ENCODE results near the gene PLA2G4A. TPM values are rescaled to one million over a fixed set of nuclear protein-coding genes. Genes with fewer than 3 reads are reported as not detected.
A peak's percentile ranks its signal among the peaks of the same experiment; 100 is the strongest.
"Not testable (repeated sequence)": the region's sequence is repeated elsewhere in the genome, so short reads cannot be mapped to it uniquely, and the experiment has no call there.

Gene PLA2G4A
- total RNA-seq, 2 donors from 2014 or later: 4.9 to 5.7 TPM

DNA sequence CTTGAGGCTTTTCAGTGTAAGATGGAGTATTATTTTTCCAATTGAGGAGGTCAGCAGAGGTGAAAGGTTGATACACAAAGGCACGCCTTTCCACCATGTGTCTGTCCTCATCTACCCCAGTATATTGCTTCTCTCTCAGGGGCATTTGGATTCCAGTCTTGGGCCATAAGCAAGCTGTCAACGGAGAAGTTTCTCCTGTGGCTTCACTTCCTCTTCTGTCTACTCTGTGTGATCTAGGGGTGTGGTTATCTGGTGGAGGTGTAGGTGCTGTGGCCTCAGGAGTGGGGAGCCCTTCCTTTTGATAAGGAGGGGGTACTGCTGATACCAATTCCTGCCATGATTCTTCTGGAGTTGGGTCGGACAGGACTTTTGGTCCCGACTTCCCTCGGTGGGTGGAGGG is 92.6 kb downstream of the PLA2G4A start:
- ATAC-seq (replicated peaks in 1 of 2); H3K4me1 Mint-ChIP-seq (ENCODE audit: low read depth); DNase-seq; H3K4me3 Mint-ChIP-seq; H3K27ac Mint-ChIP-seq; H3K36me3 Mint-ChIP-seq (ENCODE audit: insufficient read depth in 2 of 2); H3K27me3 Mint-ChIP-seq (ENCODE audit: low read depth); H3K9me3 Mint-ChIP-seq: not testable (repeated sequence)

DNA sequence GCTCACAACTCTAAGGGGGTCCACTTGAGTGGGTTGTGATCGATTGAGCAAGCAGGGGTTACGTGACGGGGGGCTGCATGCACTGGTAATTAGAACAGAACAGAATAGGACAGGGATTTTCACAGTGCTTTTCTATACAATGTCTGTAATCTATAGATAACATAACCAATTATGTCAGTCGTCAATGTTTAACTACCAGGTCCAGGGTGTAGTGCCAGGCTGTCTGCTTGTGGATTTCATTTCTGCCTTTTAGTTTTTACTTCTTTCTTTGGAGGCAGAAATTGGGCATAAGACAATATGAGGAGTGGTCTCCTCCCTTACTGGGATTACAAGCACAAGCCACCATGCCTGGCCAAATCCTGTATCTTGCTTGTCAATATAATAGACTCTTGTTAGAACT is 94.1 kb downstream of the PLA2G4A start:
- H3K36me3 Mint-ChIP-seq (ENCODE audit: insufficient read depth in 2 of 2); ATAC-seq (replicated peaks in 1 of 2); H3K9me3 Mint-ChIP-seq: not testable (repeated sequence)

DNA sequence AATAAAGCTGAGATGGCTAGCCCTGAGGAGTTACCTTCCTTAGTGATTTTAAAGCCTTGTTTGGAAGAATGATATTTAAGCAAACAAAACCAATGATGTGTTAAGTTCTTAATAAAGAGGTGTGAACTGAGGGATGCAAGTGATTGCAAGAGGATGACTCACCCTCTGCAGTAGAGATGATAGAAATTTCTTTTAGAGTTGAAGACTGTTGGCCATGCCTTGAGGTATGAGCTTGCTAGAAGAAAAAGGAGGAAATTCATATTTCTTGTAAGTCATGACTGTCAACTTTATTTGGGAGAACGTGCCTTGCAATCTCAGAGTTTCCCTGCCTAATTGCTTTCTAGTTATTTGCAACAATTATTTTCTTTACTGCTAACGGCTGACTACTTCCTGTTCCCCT is 94.7 kb downstream of the PLA2G4A start:
- Mint-ChIP-seq H3K4me3 (no peak overlapping the region), H3K4me1 (ENCODE audit: low read depth) (no peaks in the 10 kb centered on the region), H3K36me3 (ENCODE audit: insufficient read depth in 2 of 2) (peaks cover 2 to 7% of the 10 kb centered on the region in 2 donors), H3K9me3 (peaks cover 2 to 4% of the 10 kb centered on the region in 2 donors), H3K27ac (no peak overlapping the region), H3K27me3 (ENCODE audit: low read depth) (no peaks in the 10 kb centered on the region)
- ATAC-seq (replicated peaks in 1 of 2): no peak
- no peak for DNase-seq

More for the DNA sequence above, 94.1 kb downstream of the PLA2G4A start:
- H3K27ac Mint-ChIP-seq; H3K27me3 Mint-ChIP-seq (ENCODE audit: low read depth); H3K4me3 Mint-ChIP-seq; DNase-seq; H3K4me1 Mint-ChIP-seq (ENCODE audit: low read depth): not testable (repeated sequence)

DNA sequence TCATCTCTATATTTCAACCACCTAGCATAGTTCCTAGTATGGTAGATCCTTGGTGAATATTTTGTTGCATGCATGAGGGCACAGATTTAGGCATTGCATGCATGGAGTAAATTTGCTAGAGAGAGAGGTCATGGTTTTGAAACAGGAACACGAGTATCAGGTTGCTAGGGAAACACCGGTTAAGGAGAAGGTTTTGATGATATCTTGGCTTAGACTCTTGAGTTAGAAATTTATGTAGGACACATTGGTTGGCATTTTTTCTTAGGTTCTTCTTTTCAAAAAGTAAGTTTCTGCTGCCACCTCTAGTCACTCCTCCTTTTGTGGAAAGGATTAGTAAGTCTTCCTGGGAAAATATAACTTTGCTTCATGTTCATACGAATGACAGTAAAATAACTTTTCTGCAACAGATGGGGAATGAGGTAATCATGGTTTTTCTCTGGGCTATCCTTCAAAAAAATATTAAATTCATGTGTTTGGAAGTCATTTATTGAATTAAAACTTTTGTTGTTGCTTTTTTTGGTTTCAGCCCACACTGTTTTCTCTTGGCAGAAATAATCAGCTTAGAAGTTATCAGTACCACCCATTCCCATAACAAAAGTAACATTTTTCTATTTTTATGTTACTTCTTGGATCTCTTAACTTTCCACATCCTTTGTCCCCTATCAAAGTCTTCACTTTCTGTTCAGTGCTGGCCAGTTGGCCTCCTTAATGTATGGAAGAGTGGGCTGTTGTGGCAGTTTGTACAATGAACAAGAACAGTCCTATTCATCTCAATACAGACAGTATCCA is 97.3 kb downstream of the PLA2G4A start:
- H3K4me3 Mint-ChIP-seq: no peak overlapping the region
- H3K27ac Mint-ChIP-seq: no peak overlapping the region
- DNase-seq (no peak), ATAC-seq (replicated peaks in 1 of 2) (no peak)
- H3K4me1 Mint-ChIP-seq (ENCODE audit: low read depth): no peaks in the 10 kb centered on the region
- H3K27me3 Mint-ChIP-seq (ENCODE audit: low read depth): no peaks in the 10 kb centered on the region
- H3K9me3 Mint-ChIP-seq: peaks cover 2 to 4% of the 10 kb centered on the region in 2 donors
- H3K36me3 Mint-ChIP-seq (ENCODE audit: insufficient read depth in 2 of 2): peaks cover 2 to 7% of the 10 kb centered on the region in 2 donors

DNA sequence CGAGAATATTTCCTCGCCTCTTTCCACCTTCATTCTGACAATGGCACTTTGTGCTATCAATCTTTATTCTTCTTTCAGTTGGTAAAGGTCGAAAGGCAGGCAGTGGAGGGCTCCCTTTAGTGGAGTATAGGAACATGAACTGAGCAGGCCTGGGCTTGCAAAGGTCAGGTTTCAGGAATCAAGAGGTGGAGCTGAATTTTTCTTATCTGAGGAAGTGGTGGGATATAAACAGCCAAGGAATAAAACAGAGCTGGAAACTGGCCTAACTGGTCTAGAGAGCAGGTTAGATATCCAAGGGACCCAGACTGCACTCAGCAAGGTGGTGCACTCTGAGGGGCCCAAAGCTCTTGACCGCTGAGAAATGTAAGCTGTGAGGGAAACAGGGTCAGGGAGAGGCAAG is 99.1 kb downstream of the PLA2G4A start:
- ATAC-seq (replicated peaks in 1 of 2) (no peak), DNase-seq (no peak)
- Mint-ChIP-seq H3K36me3 (ENCODE audit: insufficient read depth in 2 of 2) (peaks cover 0 to 5% of the 10 kb centered on the region in 2 donors), H3K4me1 (ENCODE audit: low read depth) (no peaks in the 10 kb centered on the region), H3K4me3 (no peak overlapping the region), H3K9me3 (peaks cover 0 to 2% of the 10 kb centered on the region in 2 donors), H3K27me3 (ENCODE audit: low read depth) (no peaks in the 10 kb centered on the region), H3K27ac (no peak overlapping the region)

DNA sequence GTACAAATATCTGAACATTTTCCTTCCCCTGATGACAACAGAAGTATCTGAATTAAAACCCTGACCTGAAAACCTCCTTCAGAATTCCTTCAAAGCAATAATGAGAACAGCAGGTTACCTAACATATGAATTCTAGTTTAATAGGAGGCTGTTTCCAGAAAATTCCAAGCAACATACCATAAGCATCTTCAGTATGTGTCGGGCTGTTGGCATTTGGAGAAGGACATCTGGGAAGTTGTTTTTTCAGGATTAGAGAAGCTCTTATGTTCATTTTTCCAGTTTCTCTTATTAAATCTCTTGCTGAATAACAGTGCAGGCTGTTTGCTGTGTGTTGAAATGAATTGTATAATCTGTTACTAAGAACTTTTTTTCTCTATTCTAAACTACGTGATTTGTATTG is 101.5 kb downstream of the PLA2G4A start:
- Mint-ChIP-seq H3K27me3 (ENCODE audit: low read depth) (no peaks in the 10 kb centered on the region), H3K9me3 (no peaks in the 10 kb centered on the region), H3K36me3 (ENCODE audit: insufficient read depth in 2 of 2) (peaks cover 0 to 2% of the 10 kb centered on the region in 2 donors), H3K4me1 (ENCODE audit: low read depth) (no peaks in the 10 kb centered on the region), H3K27ac (no peak overlapping the region), H3K4me3 (no peak overlapping the region)
- DNase-seq (no peak), ATAC-seq (replicated peaks in 1 of 2) (no peak)

DNA sequence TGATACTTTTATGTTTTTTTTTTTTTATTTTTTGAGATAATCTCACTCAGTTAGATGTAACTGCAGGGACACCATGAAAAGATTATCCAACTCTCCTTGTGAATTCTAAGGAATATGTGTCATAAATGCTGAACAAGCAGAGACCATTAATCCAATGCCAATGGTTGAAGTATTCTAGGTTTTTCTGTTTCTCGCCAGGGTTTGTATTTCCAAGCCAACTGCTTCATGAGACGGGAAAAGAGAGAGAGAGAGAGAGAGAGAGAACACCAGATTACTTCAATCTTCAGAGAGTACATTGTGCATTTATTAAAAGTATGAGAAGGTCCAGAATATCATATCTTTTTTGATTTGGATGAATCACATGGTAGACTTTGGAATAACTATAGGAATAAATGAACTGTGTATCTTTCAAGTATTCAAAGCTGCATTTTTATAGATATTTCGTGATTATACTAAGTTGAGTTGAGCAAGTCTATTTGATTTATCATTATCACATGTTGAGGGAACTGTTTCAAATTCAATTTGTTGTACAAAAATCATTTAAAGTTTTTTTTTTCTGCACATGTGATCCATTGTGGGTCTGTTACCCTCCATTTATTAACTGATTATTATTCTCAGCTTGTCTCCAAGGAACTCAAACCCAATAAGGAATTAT is 108.4 kb downstream of the PLA2G4A start:
- H3K4me3 Mint-ChIP-seq: no peak overlapping the region
- no peaks in the 10 kb centered on the region for H3K4me1 Mint-ChIP-seq (ENCODE audit: low read depth)
- DNase-seq: no peak
- no peak overlapping the region for H3K27ac Mint-ChIP-seq
- ATAC-seq (replicated peaks in 1 of 2): no peak
- no peaks in the 10 kb centered on the region for H3K27me3 Mint-ChIP-seq (ENCODE audit: low read depth)
- H3K9me3 Mint-ChIP-seq: no peaks in the 10 kb centered on the region
- H3K36me3 Mint-ChIP-seq (ENCODE audit: insufficient read depth in 2 of 2): no peaks in the 10 kb centered on the region

DNA sequence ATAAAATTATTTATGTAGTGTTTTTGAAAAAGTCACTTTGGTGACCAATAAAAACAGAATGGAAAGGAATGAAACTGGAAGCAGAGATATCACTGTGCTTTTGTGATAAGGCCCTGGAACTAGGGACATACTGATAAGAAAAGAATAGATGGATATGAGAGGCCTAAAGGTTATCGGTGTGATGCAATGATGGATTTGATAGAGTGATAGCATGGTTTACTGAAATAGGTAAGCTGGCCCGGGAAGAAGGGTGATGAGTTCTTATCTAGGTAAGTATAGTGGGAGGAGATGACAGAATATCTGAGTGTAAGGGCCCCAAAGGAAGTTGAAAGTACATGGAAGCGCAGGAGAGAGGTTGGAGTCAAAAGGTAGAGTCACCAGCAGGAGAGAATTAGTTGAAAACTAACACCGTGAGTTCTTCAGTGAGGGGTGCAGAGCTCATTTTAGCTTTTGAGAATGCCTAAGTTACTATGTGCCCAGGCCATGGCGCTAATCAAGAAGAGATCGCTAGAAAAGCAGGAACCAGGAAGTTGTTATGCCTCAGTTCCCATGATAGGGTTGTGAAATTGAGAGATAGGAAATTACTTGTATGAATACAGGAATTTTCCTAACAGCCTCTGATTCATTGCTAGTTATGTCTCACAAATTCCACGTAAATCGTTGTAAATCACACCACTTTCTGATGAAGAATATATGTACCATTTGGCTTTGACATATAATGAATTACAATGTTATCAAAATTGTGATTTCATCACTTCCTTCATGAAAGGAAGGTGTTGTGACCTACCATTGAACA is 115.3 kb downstream of the PLA2G4A start:
- Mint-ChIP-seq H3K27me3 (ENCODE audit: low read depth) (peaks cover 6% of the 10 kb centered on the region), H3K27ac (no peak overlapping the region), H3K36me3 (ENCODE audit: insufficient read depth in 2 of 2) (peaks cover 0 to 4% of the 10 kb centered on the region in 2 donors), H3K9me3 (peaks cover 0 to 2% of the 10 kb centered on the region in 2 donors), H3K4me3 (no peak overlapping the region), H3K4me1 (ENCODE audit: low read depth) (peaks cover 5% of the 10 kb centered on the region)
- ATAC-seq (replicated peaks in 1 of 2) (no peak), DNase-seq (no peak)

DNA sequence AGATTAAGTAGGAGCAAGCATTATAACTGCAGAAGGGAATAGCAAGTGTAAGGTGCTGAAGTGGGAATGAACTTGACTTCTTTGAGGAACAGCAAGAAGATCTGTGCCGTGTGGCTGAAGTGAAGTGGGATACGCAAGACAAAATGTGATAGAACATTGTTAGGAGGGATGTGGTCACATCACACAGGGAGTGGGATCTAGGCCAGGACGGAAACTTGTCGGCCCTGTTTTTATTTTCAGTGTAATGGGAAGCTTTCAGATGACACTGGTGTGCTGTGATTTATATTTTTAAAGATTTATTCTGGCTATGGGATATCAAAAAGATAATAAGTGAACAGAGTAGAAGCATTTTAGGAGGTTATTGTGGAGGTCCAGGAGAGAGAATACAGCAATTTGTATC is 116.4 kb downstream of the PLA2G4A start:
- H3K9me3 Mint-ChIP-seq: peaks cover 0 to 2% of the 10 kb centered on the region in 2 donors
- no peak overlapping the region for H3K27ac Mint-ChIP-seq
- DNase-seq (no peak), ATAC-seq (replicated peaks in 1 of 2) (no peak)
- H3K4me3 Mint-ChIP-seq: no peak overlapping the region
- H3K36me3 Mint-ChIP-seq (ENCODE audit: insufficient read depth in 2 of 2): peaks cover 0 to 5% of the 10 kb centered on the region in 2 donors
- H3K27me3 Mint-ChIP-seq (ENCODE audit: low read depth): peaks cover 6% of the 10 kb centered on the region
- peaks cover 5% of the 10 kb centered on the region for H3K4me1 Mint-ChIP-seq (ENCODE audit: low read depth)

DNA sequence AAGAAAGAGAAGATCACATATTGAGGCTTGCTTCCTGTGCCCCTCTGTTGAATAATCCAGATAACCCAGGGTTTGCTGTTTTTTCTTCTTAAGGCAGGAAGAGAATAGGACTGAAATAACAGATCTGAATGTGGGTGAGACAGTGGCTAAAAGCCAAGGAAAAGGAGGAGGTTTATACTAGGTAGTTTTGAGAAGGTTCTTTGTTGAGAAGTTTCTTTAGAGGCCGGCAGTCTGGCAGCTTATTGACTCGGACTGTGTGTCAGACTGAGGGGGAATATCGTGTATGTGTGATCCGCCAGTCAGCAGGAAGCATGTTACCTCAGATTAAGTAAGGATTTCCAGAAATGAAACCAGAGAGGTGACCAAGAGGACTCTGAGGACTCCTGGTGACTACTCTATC is 119.8 kb downstream of the PLA2G4A start:
- H3K4me3 Mint-ChIP-seq: no peak overlapping the region
- DNase-seq: no peak
- H3K27me3 Mint-ChIP-seq (ENCODE audit: low read depth): peaks cover 6% of the 10 kb centered on the region
- peaks cover 5% of the 10 kb centered on the region for H3K4me1 Mint-ChIP-seq (ENCODE audit: low read depth)
- H3K9me3 Mint-ChIP-seq: peaks cover 0 to 2% of the 10 kb centered on the region in 2 donors
- ATAC-seq (replicated peaks in 1 of 2): no peak
- peaks cover 0 to 5% of the 10 kb centered on the region in 2 donors for H3K36me3 Mint-ChIP-seq (ENCODE audit: insufficient read depth in 2 of 2)
- peak overlapping the region; percentile 33 for H3K27ac Mint-ChIP-seq

DNA sequence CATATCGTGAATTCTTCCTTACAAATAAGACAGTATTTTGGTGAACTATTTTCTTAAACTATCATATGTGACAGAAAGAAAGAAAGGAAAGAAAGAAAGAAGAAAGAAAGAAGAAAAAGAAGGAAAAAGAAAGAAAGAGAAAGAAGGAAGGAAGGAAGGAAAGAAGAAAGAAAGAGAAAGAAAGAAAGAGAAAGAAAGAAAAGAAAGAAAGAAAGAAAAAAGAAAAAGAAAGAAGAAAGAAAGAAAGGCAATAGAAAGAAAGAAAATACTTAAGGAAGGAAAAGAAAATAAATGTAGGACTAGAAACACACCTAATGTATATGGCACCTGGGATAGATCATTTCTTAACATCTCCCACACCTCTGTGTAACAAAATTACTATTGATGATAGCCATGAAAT is 120.4 kb downstream of the PLA2G4A start:
- H3K4me3 Mint-ChIP-seq: no peak overlapping the region
- H3K27ac Mint-ChIP-seq: peak overlapping the region; percentile 94
- no peak for ATAC-seq (replicated peaks in 1 of 2)
- H3K9me3 Mint-ChIP-seq: no peaks in the 10 kb centered on the region
- no peaks in the 10 kb centered on the region for H3K27me3 Mint-ChIP-seq (ENCODE audit: low read depth)
- H3K4me1 Mint-ChIP-seq (ENCODE audit: low read depth): no peaks in the 10 kb centered on the region
- H3K36me3 Mint-ChIP-seq (ENCODE audit: insufficient read depth in 2 of 2): peaks cover 0 to 3% of the 10 kb centered on the region in 2 donors
- DNase-seq: no peak

DNA sequence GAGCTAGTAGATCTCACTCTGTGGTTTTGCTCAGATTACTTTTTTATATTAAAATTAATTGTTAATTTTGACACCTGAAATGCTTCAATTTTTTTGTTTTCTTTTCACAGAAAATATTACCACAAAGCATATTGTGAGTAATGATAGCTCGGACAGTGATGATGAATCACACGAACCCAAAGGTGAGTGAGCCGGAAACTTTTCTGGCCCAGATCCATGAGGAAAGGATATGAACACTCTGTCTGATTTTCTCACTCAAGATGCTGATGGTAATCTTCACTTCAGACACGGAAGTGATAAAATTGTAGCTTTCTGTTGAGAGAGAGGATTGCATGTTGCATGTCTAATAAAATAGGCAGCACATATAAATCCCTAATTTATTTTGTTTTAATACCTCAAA is 121.8 kb downstream of the PLA2G4A start:
- H3K4me1 Mint-ChIP-seq (ENCODE audit: low read depth): no peaks in the 10 kb centered on the region
- no peak for ATAC-seq (replicated peaks in 1 of 2)
- H3K27me3 Mint-ChIP-seq (ENCODE audit: low read depth): no peaks in the 10 kb centered on the region
- H3K4me3 Mint-ChIP-seq: no peak overlapping the region
- H3K36me3 Mint-ChIP-seq (ENCODE audit: insufficient read depth in 2 of 2): peaks cover 0 to 3% of the 10 kb centered on the region in 2 donors
- no peak overlapping the region for H3K27ac Mint-ChIP-seq
- DNase-seq: no peak
- H3K9me3 Mint-ChIP-seq: no peaks in the 10 kb centered on the region

DNA sequence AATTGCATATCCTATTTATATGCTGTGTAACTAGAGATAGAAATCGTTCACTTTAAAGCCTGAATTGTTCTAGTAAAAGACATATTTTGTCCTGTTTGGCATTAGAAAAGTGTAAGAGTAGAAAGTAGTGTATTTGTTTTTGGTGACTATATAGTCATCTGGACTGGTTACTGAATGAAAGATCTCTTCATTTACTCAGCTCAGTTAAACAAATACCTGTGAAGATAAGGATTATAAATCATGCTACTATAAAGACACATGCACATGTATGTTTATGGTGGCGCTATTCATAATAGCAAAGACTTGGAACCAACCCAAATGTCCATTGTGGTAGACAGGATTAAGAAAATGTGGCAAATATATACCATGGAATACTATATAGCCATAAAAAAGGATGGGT is 125.1 kb downstream of the PLA2G4A start:
- H3K4me1 Mint-ChIP-seq (ENCODE audit: low read depth): no peaks in the 10 kb centered on the region
- ATAC-seq (replicated peaks in 1 of 2) (no peak), DNase-seq (no peak)
- peaks cover 0 to 3% of the 10 kb centered on the region in 2 donors for H3K36me3 Mint-ChIP-seq (ENCODE audit: insufficient read depth in 2 of 2)
- no peak overlapping the region for H3K27ac Mint-ChIP-seq
- no peaks in the 10 kb centered on the region for H3K9me3 Mint-ChIP-seq
- no peaks in the 10 kb centered on the region for H3K27me3 Mint-ChIP-seq (ENCODE audit: low read depth)
- H3K4me3 Mint-ChIP-seq: no peak overlapping the region

All from activated T-cell treated with anti-CD3 and anti-CD28 coated beads, Interleukin-2, amount 50 U/mL, for 72 hours (primary cell).